OCI-M2 (cell line): ENCODE data around the gene AATK.

Experiments used
- DNase-seq: peaks from one replicate; lab custom pipeline; 2025; ENCODE audit not compliant: unreplicated experiment; lab: John Stamatoyannopoulos, UW

AATK gene

GRCh38 chr17:81118308-81119221, 47.5 kb downstream of the AATK start:
- no peak for DNase-seq

GRCh38 chr17:81117672-81118198, 48.3 kb downstream of the AATK start:
- DNase-seq = no peak

- DNase-seq = no peak
These were observed 49.3 kb downstream of the AATK start for GRCh38 chr17:81116704-81117103.

GRCh38 chr17:81115749-81116464, 50.1 kb downstream of the AATK start:
- no peak for DNase-seq

- no peak for DNase-seq
These were observed 50.8 kb downstream of the AATK start for GRCh38 chr17:81115219-81115618.

- DNase-seq = no peak
These were observed 51.5 kb downstream of the AATK start for GRCh38 chr17:81114351-81115093.

GRCh38 chr17:81113158-81113724, 52.8 kb downstream of the AATK start:
- DNase-seq = no peak

- no peak for DNase-seq
These were observed 53.6 kb downstream of the AATK start for GRCh38 chr17:81112450-81112849.

- no peak for DNase-seq
These were observed 55.0 kb downstream of the AATK start for GRCh38 chr17:81111066-81111465.

GRCh38 chr17:81110488-81111040, 55.5 kb downstream of the AATK start:
- no peak for DNase-seq

GRCh38 chr17:81109957-81110356, 56.1 kb downstream of the AATK start:
- no peak for DNase-seq

GRCh38 chr17:81108220-81108619, 57.8 kb downstream of the AATK start:
- DNase-seq = no peak

GRCh38 chr17:81106716-81107115, 59.3 kb downstream of the AATK start:
- no peak for DNase-seq

GRCh38 chr17:81103379-81103778, 62.6 kb downstream of the AATK start:
- DNase-seq = no peak

GRCh38 chr17:81102869-81103268, 63.2 kb downstream of the AATK start:
- no peak for DNase-seq

- DNase-seq = no peak
These were observed 63.7 kb downstream of the AATK start for GRCh38 chr17:81102352-81102751.

- no peak for DNase-seq
These were observed 64.3 kb downstream of the AATK start for GRCh38 chr17:81101614-81102306.

GRCh38 chr17:81100668-81101067, 65.4 kb downstream of the AATK start:
- no peak for DNase-seq

GRCh38 chr17:81099888-81100287, 66.1 kb downstream of the AATK start:
- DNase-seq = no peak

GRCh38 chr17:81097943-81098308, 68.1 kb downstream of the AATK start:
- no peak for DNase-seq
